ENCODE measurements around the gene HSH2D. TPM values are rescaled to one million over a fixed set of nuclear protein-coding genes. Genes with fewer than 3 reads are reported as not detected.

The HSH2D gene
- total RNA-seq, 2 donors from 2014 or later: 0.66 to 0.68 TPM

GRCh38 chr19:16154557-16154956, 11.1 kb downstream of the HSH2D start:
- 93% methylated on average over 7 to 8 of the region's 8 CpGs for WGBS, 2 experiments (ENCODE audit: insufficient coverage in 1 of 2, insufficient read length in 1 of 2)
- Mint-ChIP-seq H3K4me3 (no peak overlapping the region), H3K36me3 (ENCODE audit: low read depth) (no peaks in the 10 kb centered on the region), H3K27me3 (ENCODE audit: insufficient read depth) (no peaks in the 10 kb centered on the region), H3K4me1 (no peaks in the 10 kb centered on the region), H3K27ac (no peak overlapping the region), H3K9me3 (no peaks in the 10 kb centered on the region)
- Histone ChIP-seq H3K27ac (ENCODE audit: low read depth, low read length) (no peak overlapping the region), H3K9ac (ENCODE audit: extremely low read depth, low read length, poor library complexity, severe bottlenecking) (no peak overlapping the region), H3K4me1 (ENCODE audit: control insufficient read depth, insufficient read depth, low read length) (no peaks in the 10 kb centered on the region), H3K27me3 (ENCODE audit: control insufficient read depth, insufficient read depth, low read length, poor library complexity, severe bottlenecking) (no peaks in the 10 kb centered on the region), H3K36me3 (ENCODE audit: control insufficient read depth, insufficient read depth, low read length) (no peaks in the 10 kb centered on the region), H3K9me3 (ENCODE audit: control insufficient read depth, low read length) (peaks cover 5% of the 10 kb centered on the region), H3K4me3 (ENCODE audit: low read length) (no peak overlapping the region)
- TF ChIP-seq CTCF (conservative IDR thresholded peaks at IDR 0.05): no peak
- no peak for DNase-seq

- H3K36me3 Mint-ChIP-seq (ENCODE audit: low read depth): no peaks in the 10 kb centered on the region
- no peak overlapping the region for H3K9ac ChIP-seq (ENCODE audit: extremely low read depth, low read length, poor library complexity, severe bottlenecking)
- H3K4me1 Mint-ChIP-seq: no peaks in the 10 kb centered on the region
- H3K4me3 ChIP-seq (ENCODE audit: low read length): no peak overlapping the region
- no peaks in the 10 kb centered on the region for H3K9me3 Mint-ChIP-seq
- no peak for TF ChIP-seq CTCF (conservative IDR thresholded peaks at IDR 0.05)
- H3K4me1 ChIP-seq (ENCODE audit: control insufficient read depth, insufficient read depth, low read length): no peaks in the 10 kb centered on the region
- H3K4me3 Mint-ChIP-seq: no peak overlapping the region
- no peak overlapping the region for H3K27ac Mint-ChIP-seq
- peaks cover 5% of the 10 kb centered on the region for H3K9me3 ChIP-seq (ENCODE audit: control insufficient read depth, low read length)
- no peak overlapping the region for H3K27ac ChIP-seq (ENCODE audit: low read depth, low read length)
- no peaks in the 10 kb centered on the region for H3K27me3 Mint-ChIP-seq (ENCODE audit: insufficient read depth)
- no peak for DNase-seq
- WGBS, 2 experiments (ENCODE audit: insufficient coverage in 1 of 2, insufficient read length in 1 of 2): 83 to 93% methylated on average over 1 of the region's 1 CpG
- no peaks in the 10 kb centered on the region for H3K36me3 ChIP-seq (ENCODE audit: control insufficient read depth, insufficient read depth, low read length)
- no peaks in the 10 kb centered on the region for H3K27me3 ChIP-seq (ENCODE audit: control insufficient read depth, insufficient read depth, low read length, poor library complexity, severe bottlenecking)
Observed at GRCh38 chr19:16155128-16155527, 11.6 kb downstream of the HSH2D start.

- no peak overlapping the region for H3K27ac ChIP-seq (ENCODE audit: low read depth, low read length)
- H3K36me3 ChIP-seq (ENCODE audit: control insufficient read depth, insufficient read depth, low read length): no peaks in the 10 kb centered on the region
- TF ChIP-seq CTCF (conservative IDR thresholded peaks at IDR 0.05): no peak
- H3K9me3 ChIP-seq (ENCODE audit: control insufficient read depth, low read length): peaks cover 5% of the 10 kb centered on the region
- WGBS, 2 experiments (ENCODE audit: insufficient coverage in 1 of 2, insufficient read length in 1 of 2): 83 to 85% methylated on average over 5 to 6 of the region's 6 CpGs
- H3K4me1 Mint-ChIP-seq: no peaks in the 10 kb centered on the region
- no peak overlapping the region for H3K4me3 ChIP-seq (ENCODE audit: low read length)
- H3K27me3 Mint-ChIP-seq (ENCODE audit: insufficient read depth): no peaks in the 10 kb centered on the region
- H3K27me3 ChIP-seq (ENCODE audit: control insufficient read depth, insufficient read depth, low read length, poor library complexity, severe bottlenecking): no peaks in the 10 kb centered on the region
- H3K4me1 ChIP-seq (ENCODE audit: control insufficient read depth, insufficient read depth, low read length): no peaks in the 10 kb centered on the region
- DNase-seq: no peak
- no peak overlapping the region for H3K9ac ChIP-seq (ENCODE audit: extremely low read depth, low read length, poor library complexity, severe bottlenecking)
- no peaks in the 10 kb centered on the region for H3K36me3 Mint-ChIP-seq (ENCODE audit: low read depth)
- H3K4me3 Mint-ChIP-seq: no peak overlapping the region
- no peak overlapping the region for H3K27ac Mint-ChIP-seq
- H3K9me3 Mint-ChIP-seq: no peaks in the 10 kb centered on the region
Observed at GRCh38 chr19:16156904-16157303, 13.4 kb downstream of the HSH2D start.

Measured in endodermal cell (in vitro differentiated cells).